ENCODE results near the gene ZNF836.

- no peak for TF ChIP-seq CTCF (IDR thresholded peaks at IDR 0.05)
- TF ChIP-seq POLR2A (IDR thresholded peaks at IDR 0.05), result no peak
These were observed 30.2 kb downstream of the ZNF836 start for GRCh38 chr19:52141203-52141602.
